ENCODE measurements around the gene CHM. TPM values are rescaled to one million over a fixed set of nuclear protein-coding genes. Genes with fewer than 3 reads are reported as not detected.

CHM gene
- total and polyA plus RNA-seq, 2 of the 8 experiments (the other 6 are each of a cell fraction or from before 2014, with no cell fraction given), result 8.6 to 15.5 TPM

GRCh38 chrX:85941275-85941674, 106.1 kb downstream of the CHM start:
- Histone ChIP-seq H3K79me2 (ENCODE audit: control insufficient read depth in 1 of 2, insufficient read depth in 2 of 2, low read length in 2 of 2) (no peaks in the 10 kb centered on the region), H2AK5ac (ENCODE audit: low read depth, low read length) (no peak overlapping the region), H2BK12ac (ENCODE audit: low read depth, low read length) (no peak overlapping the region), H3K27ac (ENCODE audit: low read depth, low read length) (no peak overlapping the region), H3K14ac (ENCODE audit: insufficient read length) (no peak overlapping the region), H3K9ac (replicated peaks in 1 of 4; ENCODE audit: extremely low read depth in 1 of 4, low read depth in 3 of 4, low read length in 3 of 4) (no peak overlapping the region), H3K18ac (ENCODE audit: extremely low read depth, low read length) (no peak overlapping the region), H2BK120ac (replicated peaks; ENCODE audit: low read depth, low read length) (no peak overlapping the region), H3K36me3 (ENCODE audit: control insufficient read depth in 2 of 4, insufficient read depth in 4 of 4, low read length in 3 of 4) (peaks cover 0 to 7% (median 0%) of the 10 kb centered on the region in 4 experiments; a peak in 2 of 8 replicates), H2BK15ac (ENCODE audit: low read length) (no peak overlapping the region), H3K79me1 (ENCODE audit: low read depth, low read length) (no peaks in the 10 kb centered on the region), H2AFZ (ENCODE audit: low read length) (no peak overlapping the region), H3K4me1 (replicated peaks in 1 of 4; ENCODE audit: control insufficient read depth in 3 of 4, insufficient read depth in 4 of 4, low read length in 3 of 4) (no peaks in the 10 kb centered on the region), H4K8ac (ENCODE audit: extremely low read depth, insufficient read depth, low read length) (no peak overlapping the region), H2BK20ac (ENCODE audit: low read length) (no peak overlapping the region), H4K91ac (replicated peaks; ENCODE audit: insufficient read length, low read length) (no peak overlapping the region), H3K4me3 (ENCODE audit: extremely low read depth in 1 of 4, insufficient read depth in 2 of 4, low read depth in 3 of 4, low read length in 4 of 4) (no peak overlapping the region), H4K20me1 (replicated peaks in 1 of 2; ENCODE audit: control insufficient read depth in 1 of 2, insufficient read depth in 2 of 2, low read length in 2 of 2) (no peaks in the 10 kb centered on the region), H3K4me2 (ENCODE audit: insufficient read depth in 1 of 2, low read depth in 2 of 2, low read length in 2 of 2) (no peak overlapping the region), H3K56ac (replicated peaks; ENCODE audit: insufficient read length, low read depth, low read length) (no peak overlapping the region), H3K23ac (ENCODE audit: insufficient read length) (no peak overlapping the region), H3K27me3 (replicated peaks in 1 of 4; ENCODE audit: control insufficient read depth in 3 of 4, extremely low read depth in 1 of 4, insufficient read depth in 3 of 4, low read length in 3 of 4) (no peaks in the 10 kb centered on the region), H3K9me3 (ENCODE audit: insufficient read depth in 2 of 2, low read depth in 1 of 2, low read length in 1 of 2) (peaks cover 0 to 5% of the 10 kb centered on the region in 2 experiments; a peak in 1 of 4 replicates), H3K23me2 (ENCODE audit: low read depth, low read length) (no peaks in the 10 kb centered on the region), H3K4ac (replicated peaks; ENCODE audit: insufficient read length, low read depth, low read length) (no peak overlapping the region), H2BK5ac (ENCODE audit: low read depth, low read length) (no peak overlapping the region), H4K5ac (ENCODE audit: insufficient read length, low read depth, low read length) (no peak overlapping the region)
- ChIA-PET POLR2A (ENCODE audit: partially characterized antibody) (no interaction called here), CTCF (ENCODE audit: partially characterized antibody) (no interaction called here)
- WGBS, 2 experiments (ENCODE audit: extremely low coverage in 1 of 2, insufficient coverage in 1 of 2, insufficient read length in 1 of 2, insufficient replicate concordance in 2 of 2, low coverage in 1 of 2, low lambda C conversion rate in 2 of 2, missing lambda C conversion rate in 1 of 2), result 63% methylated on average over 1 of the region's 1 CpG; no CpG with 5 or more reads in 1 of the 2 experiments
- DNase-seq (ENCODE audit: low read depth in 1 of 2, low spot score in 2 of 2), result no peak
- no peak for FAIRE-seq
- TF ChIP-seq CBX8 (IDR thresholded peaks at IDR 0.05; ENCODE audit: borderline replicate concordance, low read depth, low read length) (no peak), SAP30 (IDR thresholded peaks at IDR 0.05; ENCODE audit: insufficient read depth, insufficient replicate concordance, low read length) (no peak), KDM4A (IDR thresholded peaks at IDR 0.05; ENCODE audit: low read depth, low read length, severe bottlenecking) (no peak), RNF2 (IDR thresholded peaks at IDR 0.05; ENCODE audit: borderline replicate concordance, low read depth, low read length, missing control alignments, poor library complexity, severe bottlenecking) (no peak), SP2 (IDR thresholded peaks at IDR 0.05; ENCODE audit: low read length) (no peak), EP300 (IDR thresholded peaks at IDR 0.05; ENCODE audit: borderline replicate concordance in 1 of 2, low read depth in 2 of 2, low read length in 2 of 2) (no peak), BRCA1 (IDR thresholded peaks at IDR 0.05; ENCODE audit: low read depth, low read length) (no peak), USF2 (IDR thresholded peaks at IDR 0.05; ENCODE audit: low read length) (no peak), SP4 (IDR thresholded peaks at IDR 0.05; ENCODE audit: low read length) (no peak), RXRA (IDR thresholded peaks at IDR 0.05; ENCODE audit: insufficient read depth, low read depth, low read length) (no peak)
- TF ChIP-seq, protein P1, sequence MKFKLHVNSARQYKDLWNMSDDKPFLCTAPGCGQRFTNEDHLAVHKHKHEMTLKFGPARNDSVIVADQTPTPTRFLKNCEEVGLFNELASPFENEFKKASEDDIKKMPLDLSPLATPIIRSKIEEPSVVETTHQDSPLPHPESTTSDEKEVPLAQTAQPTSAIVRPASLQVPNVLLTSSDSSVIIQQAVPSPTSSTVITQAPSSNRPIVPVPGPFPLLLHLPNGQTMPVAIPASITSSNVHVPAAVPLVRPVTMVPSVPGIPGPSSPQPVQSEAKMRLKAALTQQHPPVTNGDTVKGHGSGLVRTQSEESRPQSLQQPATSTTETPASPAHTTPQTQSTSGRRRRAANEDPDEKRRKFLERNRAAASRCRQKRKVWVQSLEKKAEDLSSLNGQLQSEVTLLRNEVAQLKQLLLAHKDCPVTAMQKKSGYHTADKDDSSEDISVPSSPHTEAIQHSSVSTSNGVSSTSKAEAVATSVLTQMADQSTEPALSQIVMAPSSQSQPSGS (IDR thresholded peaks at IDR 0.05; ENCODE audit: low read length), result no peak
